NCI-H2171 treated with DMSO at 0.1 percent for 48 hours (cell line): Measurements from ENCODE around the gene KIF25.
"Not testable (repeated sequence)": the region's sequence is repeated elsewhere in the genome, so short reads cannot be mapped to it uniquely, and the experiment has no call there.

Experiments used
- DNase-seq: peaks from one replicate; lab custom pipeline; 2025; lab: John Stamatoyannopoulos, UW

The KIF25 gene

GRCh38 chr6:167975458-167975857, 22.0 kb upstream of the KIF25 start:
- no peak for DNase-seq

DNA sequence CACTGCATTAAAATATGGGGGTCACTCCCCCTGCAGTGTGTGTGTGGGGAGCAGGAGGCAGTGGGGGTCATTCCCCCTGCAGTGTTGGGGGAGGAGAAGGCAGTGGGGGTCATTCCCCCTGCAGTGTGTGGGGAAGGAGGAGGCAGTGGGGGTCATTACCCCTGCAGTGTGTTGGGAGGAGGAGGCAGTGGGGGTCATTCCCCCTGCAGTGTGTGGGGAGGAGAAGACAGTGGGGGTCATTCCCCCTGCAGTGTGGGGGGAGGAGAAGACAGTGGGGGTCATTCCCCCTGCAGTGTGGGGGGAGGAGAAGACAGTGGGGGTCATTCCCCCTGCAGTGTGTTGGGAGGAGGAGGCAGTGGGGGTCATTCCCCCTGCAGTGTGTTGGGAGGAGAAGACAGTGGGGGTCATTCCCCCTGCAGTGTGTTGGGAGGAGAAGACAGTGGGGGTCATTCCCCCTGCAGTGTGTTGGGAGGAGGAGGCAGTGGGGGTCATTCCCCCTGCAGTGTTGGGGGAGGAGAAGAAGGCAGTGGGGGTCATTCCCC, 21.3 kb upstream of the KIF25 start:
- not testable (repeated sequence) for DNase-seq

DNA sequence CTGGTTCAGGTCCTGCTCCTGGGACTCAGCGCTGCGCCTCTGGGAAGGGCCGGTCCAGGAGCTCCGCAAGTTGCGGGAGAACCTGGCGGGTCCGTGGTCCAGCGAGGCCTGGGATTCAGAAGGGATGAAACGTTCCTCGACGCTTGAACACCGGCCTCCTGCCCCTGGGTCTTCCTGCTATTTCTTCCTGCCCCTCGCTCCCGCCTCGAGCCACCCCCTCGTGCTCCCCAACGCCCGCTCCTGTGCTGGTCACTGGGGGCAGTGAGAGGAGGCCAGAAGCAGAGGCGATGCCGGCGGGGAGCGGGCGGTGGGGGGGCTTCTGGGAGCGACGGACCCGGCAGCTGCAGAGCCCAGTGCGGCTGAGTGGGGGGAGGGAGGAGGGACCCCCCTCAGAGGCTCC, 20.8 kb upstream of the KIF25 start:
- no peak for DNase-seq

DNA sequence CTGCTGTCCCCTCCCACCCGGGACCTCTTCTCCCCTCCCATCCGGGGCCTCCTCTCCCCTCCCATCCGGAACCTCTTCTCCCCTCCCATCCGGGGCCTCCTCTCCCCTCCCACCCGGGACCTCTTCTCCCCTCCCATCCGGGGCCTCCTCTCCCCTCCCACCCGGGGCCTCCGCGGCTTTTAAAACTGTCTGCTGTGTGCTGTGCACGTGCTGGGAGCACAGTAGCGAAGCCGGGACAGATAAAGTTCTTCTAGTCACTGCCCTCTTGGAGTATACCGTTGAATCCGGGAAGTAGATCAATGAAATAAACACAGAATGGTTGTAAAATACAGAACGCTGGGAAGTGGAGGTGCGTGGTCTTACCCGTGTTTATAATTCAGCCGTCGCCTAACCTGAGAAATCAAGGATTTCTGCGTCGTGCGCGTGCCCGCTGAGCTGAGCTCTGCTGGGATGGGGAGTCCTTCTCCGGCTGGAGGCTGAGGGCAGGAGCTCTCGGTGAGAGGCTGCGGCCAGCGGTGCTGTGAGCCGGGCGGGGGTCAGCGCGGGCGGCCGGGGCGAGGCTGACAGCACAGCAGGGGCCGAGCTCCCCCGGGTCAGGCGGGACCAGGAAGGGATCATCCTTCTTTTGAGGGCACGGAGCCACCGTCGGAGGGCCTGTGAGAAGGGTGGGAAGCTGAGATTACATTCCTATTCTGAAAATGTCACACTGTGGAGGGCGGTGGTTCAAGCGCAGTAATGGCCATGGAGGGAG, 19.6 kb upstream of the KIF25 start:
- no peak for DNase-seq

DNA sequence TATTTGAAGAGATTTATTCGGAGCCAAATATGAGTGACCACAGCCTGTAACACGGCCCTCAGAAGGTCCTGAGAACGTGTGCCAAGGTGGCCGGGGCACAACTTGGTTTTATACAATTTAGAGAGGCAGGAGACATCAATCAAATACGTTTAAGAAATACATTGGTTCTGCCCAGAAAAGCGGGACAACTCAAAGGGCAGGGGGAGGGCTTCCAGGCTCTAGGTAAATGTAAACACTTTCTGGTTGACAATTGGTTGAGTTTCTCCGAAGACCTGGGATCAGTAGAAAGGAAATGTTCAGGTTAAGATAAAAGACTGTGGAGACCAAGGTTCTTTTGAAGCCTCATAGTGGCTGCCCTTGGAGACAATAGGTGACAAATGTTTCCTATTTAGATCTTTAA, 18.9 kb upstream of the KIF25 start:
- DNase-seq, result no peak

DNA sequence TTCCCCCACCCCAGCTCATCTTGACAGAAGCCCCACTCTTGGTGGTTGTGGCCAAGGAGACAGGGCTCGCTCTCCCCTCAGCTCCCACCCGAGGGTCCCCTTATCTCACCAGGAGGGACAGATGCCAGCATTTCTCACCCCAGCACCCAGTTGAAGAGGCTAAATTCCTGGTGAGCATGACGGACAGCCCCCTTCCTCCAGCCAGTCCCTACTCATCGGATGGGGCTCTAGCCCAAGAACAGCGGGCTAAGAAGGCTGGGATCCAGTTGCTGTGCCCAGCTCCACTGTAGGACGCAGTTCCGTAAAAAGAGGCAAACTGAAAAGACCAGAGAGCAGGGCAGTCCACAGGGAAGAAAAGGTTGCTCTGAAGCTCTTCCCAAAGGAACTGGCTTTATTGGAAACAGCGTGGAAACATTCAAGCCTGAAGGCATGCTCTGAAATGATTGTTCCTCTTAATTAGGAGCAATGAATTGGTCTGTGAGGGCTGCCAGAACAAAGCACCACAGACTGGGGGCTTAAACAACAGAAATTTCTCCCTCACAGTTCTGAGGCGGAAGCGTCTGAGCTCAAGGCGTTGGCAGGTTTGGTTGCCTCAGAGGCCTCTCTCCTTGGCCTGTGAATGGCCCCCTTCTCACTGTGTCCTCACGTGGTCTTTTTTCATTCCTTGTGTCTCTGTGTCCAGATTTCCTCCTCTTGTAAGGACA, 17.9 kb upstream of the KIF25 start:
- DNase-seq, result no peak

DNA sequence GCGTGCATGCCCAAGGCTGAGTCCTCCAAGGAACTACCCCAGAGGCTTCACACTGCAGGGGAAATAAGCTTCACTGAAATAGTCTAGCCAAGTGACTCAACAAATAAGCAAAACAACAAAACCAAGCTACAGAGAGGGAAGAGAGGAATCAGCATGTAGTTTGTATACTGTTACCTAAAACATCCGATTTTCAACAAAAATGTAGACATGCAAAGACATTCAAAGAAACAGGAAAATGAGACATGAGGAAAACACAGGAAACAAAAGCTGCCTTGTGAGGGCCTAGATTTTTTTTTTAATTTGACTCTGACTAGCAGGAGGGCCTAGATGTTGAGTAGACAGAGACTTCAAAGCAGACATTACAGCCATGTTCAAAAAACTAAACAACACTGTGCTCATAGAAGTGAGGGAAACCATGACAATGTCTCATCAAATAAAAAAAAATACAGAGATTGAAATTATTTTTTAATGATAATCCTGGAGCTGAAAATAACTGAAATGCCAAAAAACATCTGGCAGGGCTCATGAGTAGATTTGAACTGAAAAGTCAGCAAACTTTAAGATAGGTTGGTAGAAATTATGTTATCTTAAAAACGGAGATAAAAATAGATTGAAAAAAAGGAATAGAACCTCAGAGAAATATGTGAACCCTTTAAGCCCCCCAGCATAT, 16.4 kb upstream of the KIF25 start:
- no peak for DNase-seq

DNA sequence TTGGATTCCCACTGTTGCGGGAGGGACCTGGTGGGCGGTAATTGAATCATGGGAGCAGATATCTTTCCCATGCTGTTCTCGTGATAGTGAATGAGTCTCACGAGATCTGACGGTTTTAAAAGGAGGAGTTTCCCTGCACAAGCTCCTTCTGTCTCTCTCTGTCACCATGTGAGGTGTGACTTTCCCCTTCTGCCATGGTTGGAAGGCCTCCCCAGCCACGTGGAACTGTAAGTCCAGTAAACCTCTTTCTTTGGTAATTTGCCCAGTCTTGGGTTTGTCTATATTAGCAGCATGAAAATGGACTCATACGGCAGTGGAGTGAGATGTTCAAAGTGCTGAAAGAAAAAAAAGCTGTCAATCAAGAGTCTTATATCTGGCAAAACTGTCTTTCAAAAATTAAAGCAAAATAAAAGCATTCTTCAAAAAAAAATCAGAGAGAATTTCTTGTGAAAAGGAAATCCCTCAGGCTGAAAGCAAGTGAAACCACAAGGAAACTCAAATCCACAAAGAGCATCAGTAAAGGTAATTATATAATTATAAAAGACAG, 15.5 kb upstream of the KIF25 start:
- no peak for DNase-seq

DNA sequence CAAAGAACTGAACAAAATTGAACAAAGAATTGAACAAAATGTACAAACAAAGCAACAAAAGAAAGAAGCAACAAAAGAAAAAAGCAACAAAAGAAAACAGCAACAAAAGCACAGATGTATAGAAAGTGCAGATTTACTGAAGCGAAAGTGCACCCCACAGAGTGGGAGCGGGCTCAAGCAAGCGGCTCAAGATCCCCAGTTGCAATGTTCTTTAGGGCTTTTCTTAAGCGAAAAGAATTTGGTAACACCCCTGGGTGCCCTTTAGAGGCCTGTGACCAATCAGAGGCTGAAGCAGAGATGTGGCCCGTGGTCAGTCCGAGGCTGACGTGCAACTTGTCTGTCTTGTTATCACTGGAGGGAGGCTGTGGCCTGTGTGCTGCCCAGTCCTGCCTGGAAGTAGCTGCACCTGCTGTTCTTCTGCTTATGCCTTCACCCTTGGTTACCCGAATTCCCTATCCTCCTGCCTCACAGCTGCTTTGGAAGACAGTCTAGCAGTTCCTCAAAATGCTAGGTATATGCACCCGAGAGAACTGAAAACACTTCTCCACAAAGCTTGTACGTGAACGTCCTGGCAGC, 13.2 kb upstream of the KIF25 start:
- no peak for DNase-seq

GRCh38 chr6:167984876-167985604, 12.4 kb upstream of the KIF25 start:
- DNase-seq, result no peak

GRCh38 chr6:167985911-167986595, 11.4 kb upstream of the KIF25 start:
- DNase-seq, result no peak

DNA sequence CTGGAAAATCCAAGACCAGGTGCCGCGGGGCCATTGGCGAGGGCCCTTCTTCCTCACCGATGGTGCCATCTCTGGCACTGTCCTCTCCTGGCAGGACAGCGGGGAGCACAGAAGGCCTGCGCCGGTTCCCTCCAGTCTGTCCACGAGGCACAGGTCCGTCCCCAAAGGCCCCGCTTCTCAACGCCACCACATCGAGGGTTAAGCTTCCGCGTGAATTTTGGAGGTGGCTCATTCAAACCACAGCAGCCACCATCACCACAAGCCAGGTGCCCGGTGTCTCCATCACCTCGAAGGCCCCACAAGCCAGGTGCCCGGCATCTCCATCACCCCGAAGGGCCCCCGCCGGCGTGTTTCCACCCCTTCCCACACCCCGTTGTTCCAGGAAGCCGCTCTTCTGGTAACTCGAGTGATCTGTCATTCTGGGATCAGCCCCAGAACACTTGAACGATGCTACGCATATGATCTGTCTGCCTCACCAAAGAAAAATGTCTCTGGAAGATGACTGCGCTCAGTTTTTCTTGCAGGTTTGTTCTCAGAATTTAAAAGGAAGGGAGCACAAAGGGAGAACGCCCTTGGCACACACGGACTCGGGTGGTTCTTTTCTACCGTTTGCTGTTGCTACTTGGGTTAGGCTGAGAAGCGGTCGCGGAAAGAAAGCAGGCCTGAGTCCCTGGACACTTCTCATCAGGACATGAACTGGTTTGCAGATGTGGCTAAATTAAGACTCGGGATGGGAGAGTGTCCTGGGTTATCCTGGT, 9.9 kb upstream of the KIF25 start:
- no peak for DNase-seq

- DNase-seq, result no peak
Measured at GRCh38 chr6:167988154-167988495, 9.3 kb upstream of the KIF25 start.

GRCh38 chr6:167988945-167989841, 8.3 kb upstream of the KIF25 start:
- no peak for DNase-seq

DNA sequence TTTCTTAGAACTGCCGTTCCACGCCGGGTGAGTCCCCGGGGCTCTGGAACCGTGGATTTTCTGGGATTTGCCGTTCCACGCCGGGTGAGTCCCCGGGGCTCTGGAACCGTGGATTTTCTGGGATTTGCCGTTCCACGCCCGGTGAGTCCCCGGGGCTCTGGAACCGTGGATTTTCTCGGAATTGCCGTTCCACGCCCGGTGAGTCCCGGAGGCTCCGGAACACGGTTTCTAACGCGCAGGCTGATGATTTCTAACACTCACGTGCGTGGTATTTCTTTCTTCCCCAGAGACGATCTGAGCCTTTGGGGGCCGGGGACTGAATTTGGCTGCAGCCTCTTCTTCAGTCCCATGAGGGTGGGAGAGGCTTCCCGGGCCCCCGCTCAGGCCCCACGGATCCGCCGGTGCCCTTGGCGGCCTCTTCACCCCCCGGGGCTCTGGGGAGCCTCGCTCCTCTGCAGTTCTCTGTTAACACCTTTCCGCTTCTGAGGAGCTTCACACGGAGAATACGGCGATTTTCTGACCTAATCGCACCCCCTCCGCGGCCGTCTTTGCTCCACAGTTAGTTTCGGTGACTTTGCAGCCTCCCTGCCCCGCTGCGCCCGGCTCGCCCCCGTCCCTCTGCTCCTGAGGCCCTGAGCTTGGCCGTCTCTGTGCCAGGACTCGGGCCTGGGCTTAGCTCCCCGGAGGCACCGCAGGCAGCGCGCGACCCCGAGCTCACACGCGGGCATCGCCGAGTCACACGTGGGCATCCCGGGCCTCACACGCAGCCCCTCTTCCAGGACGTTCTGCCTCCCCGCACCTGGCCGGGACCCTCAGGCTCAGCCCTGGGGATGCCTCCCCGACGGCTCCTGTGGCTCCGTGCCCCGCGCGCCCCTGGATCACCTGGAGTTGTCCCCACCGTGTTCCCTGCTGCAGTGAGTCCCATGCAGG, 7.2 kb upstream of the KIF25 start:
- no peak for DNase-seq

DNA sequence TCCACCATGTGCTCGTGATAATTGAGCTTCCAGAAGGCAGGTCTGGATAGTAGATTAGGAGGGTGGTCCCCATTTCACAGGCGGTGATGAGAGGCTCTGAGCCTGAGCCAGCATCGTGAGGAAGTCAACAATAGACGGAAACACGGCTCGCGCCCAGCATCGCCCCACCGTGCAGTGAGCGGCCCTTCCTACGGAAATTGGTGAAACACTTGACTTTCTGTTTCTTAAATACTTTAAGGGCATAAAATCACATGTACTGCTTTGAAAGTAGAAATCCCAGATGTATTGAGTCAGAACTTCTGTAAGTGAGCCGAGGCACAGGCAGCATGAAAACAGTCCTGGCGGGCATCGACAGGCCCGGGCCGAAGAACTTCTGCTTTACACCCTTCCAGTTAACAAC, 4.3 kb upstream of the KIF25 start:
- no peak for DNase-seq

DNA sequence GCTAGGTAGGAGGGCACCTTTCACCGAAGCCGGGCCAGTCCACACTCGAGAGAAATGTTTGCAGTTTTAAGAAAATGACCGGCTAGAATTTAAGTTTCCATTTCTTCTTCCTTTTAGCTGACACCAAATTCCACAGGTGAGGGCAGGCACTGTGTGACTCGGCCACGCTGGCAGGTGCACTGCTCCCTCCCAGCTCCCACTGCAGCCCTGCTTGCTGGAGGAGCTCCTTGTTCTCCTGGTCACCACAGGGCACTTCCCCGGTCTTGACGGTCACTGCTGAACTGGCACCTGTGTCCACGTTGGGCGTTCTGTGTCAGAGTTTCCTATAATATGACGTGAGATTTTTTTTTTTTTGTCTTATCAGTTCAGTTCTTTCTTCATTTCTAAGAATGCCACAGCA, 3.6 kb upstream of the KIF25 start:
- DNase-seq, result no peak

DNA sequence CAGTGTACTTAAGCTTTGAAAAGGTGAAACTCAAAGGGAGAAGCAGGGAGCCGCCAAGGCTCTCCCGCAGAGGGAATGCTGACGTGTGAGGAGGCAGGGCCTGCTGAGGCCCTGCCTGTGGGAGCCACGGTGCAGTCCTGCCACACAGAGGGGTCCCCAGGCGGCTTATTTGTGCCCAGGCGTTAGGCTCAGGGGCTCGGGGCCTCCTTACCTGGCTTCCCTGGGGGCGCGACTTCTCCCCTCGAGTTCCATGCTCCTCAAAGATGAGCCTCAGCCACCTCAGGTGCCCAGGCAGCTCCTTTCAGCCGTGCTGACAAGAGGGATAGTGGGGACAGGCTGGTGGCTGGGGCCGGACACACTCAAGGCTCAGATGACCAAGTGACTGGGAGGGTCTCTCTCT, 2.2 kb upstream of the KIF25 start:
- no peak for DNase-seq
